Stimulated activated naive B cell treated with anti-CD40 and anti-IgM and Interleukin-4, amounts not matched to agents 10 μg/mL and 1 μg/mL and 100 μg/mL, for 72 hours (primary cell): Measurements from ENCODE around the gene JAKMIP2.

ENCODE experiments used
- ATAC-seq, 2 donors: fragments of 150-1000 bp; cut with Tn5 transposase; replicated peaks; 2 replicates each; pipeline ENCODE4 v1.10.0; 2021; ENCODE audit warnings: moderate library complexity in 1 of 2
- DNase-seq: peaks from one replicate; pipeline ENCODE4 v3.0.0; 2021
- H3K27ac Mint-ChIP-seq: one replicate; pipeline ENCODE4 v1.8.0; 2022; ENCODE audit warnings: mild to moderate bottlenecking, mixed read lengths
- H3K27me3 Mint-ChIP-seq, 2 donors: one replicate each; pipeline ENCODE4 v1.8.0; 2022; ENCODE audit warnings: mixed read lengths in 2 of 2
- H3K36me3 Mint-ChIP-seq, 2 donors: one replicate each; pipeline ENCODE4 v1.8.0; 2022; ENCODE audit warnings: mixed read lengths in 2 of 2, mild to moderate bottlenecking in 1 of 2
- H3K4me1 Mint-ChIP-seq, 2 donors: one replicate each; pipeline ENCODE4 v1.8.0; 2022; ENCODE audit warnings: mixed read lengths in 2 of 2, mild to moderate bottlenecking in 1 of 2
- H3K4me3 Mint-ChIP-seq, 2 donors: one replicate each; pipeline ENCODE4 v1.8.0; 2022; ENCODE audit warnings: mild to moderate bottlenecking in 2 of 2, mixed read lengths in 2 of 2, moderate library complexity in 1 of 2
- H3K9me3 Mint-ChIP-seq, 2 donors: one replicate each; pipeline ENCODE4 v1.8.0; 2022; ENCODE audit warnings: mixed read lengths in 2 of 2, mild to moderate bottlenecking in 1 of 2

The JAKMIP2 gene

GRCh38 chr5:147713550-147714295 lies 68.8 kb downstream of the JAKMIP2 start:
- Mint-ChIP-seq H3K27me3 (no peaks in the 10 kb centered on the region), H3K27ac (no peak overlapping the region), H3K4me3 (peak overlapping the region in 1 of 2 donors; percentile 3), H3K9me3 (no peaks in the 10 kb centered on the region), H3K36me3 (no peaks in the 10 kb centered on the region), H3K4me1 (peaks cover 0 to 6% of the 10 kb centered on the region in 2 donors)
- DNase-seq, result no peak
- no peak for ATAC-seq

- Mint-ChIP-seq H3K36me3 (no peaks in the 10 kb centered on the region), H3K9me3 (no peaks in the 10 kb centered on the region), H3K27ac (no peak overlapping the region), H3K27me3 (no peaks in the 10 kb centered on the region), H3K4me1 (peaks cover 0 to 6% of the 10 kb centered on the region in 2 donors), H3K4me3 (no peak overlapping the region)
- no peak for DNase-seq
- peak in 1 of 2 donors; percentile 42 for ATAC-seq
These were observed 69.9 kb downstream of the JAKMIP2 start for GRCh38 chr5:147712598-147712997.

- no peak overlapping the region for H3K27ac Mint-ChIP-seq
These were observed 70.5 kb downstream of the JAKMIP2 start for GRCh38 chr5:147712019-147712418.

GRCh38 chr5:147711019-147711418 lies 71.5 kb downstream of the JAKMIP2 start:
- no peaks in the 10 kb centered on the region for H3K27me3 Mint-ChIP-seq
- no peak overlapping the region for H3K27ac Mint-ChIP-seq
- ATAC-seq (no peak), DNase-seq (no peak)
- peaks cover 0 to 6% of the 10 kb centered on the region in 2 donors for H3K4me1 Mint-ChIP-seq
- no peaks in the 10 kb centered on the region for H3K9me3 Mint-ChIP-seq
- H3K36me3 Mint-ChIP-seq, result no peaks in the 10 kb centered on the region
- H3K4me3 Mint-ChIP-seq, result no peak overlapping the region

More at GRCh38 chr5:147712019-147712418, 70.5 kb downstream of the JAKMIP2 start:
- DNase-seq (no peak), ATAC-seq (no peak)
- no peaks in the 10 kb centered on the region for H3K36me3 Mint-ChIP-seq
- peaks cover 0 to 6% of the 10 kb centered on the region in 2 donors for H3K4me1 Mint-ChIP-seq
- H3K4me3 Mint-ChIP-seq, result no peak overlapping the region
- H3K9me3 Mint-ChIP-seq, result no peaks in the 10 kb centered on the region
- no peaks in the 10 kb centered on the region for H3K27me3 Mint-ChIP-seq

GRCh38 chr5:147708708-147709107 lies 73.8 kb downstream of the JAKMIP2 start:
- H3K4me3 Mint-ChIP-seq, result no peak overlapping the region
- no peak for ATAC-seq
- no peaks in the 10 kb centered on the region for H3K27me3 Mint-ChIP-seq
- no peaks in the 10 kb centered on the region for H3K36me3 Mint-ChIP-seq
- DNase-seq, result no peak
- no peak overlapping the region for H3K27ac Mint-ChIP-seq
- H3K4me1 Mint-ChIP-seq, result peaks cover 2 to 6% of the 10 kb centered on the region in 2 donors
- no peaks in the 10 kb centered on the region for H3K9me3 Mint-ChIP-seq

- no peak overlapping the region for H3K4me3 Mint-ChIP-seq
- H3K27me3 Mint-ChIP-seq, result no peaks in the 10 kb centered on the region
- DNase-seq (no peak), ATAC-seq (peak; percentile 51 to 60)
- no peak overlapping the region for H3K27ac Mint-ChIP-seq
- H3K9me3 Mint-ChIP-seq, result peaks cover 0 to 2% of the 10 kb centered on the region in 2 donors
- H3K4me1 Mint-ChIP-seq, result peaks cover 0 to 2% of the 10 kb centered on the region in 2 donors
- H3K36me3 Mint-ChIP-seq, result no peaks in the 10 kb centered on the region
These were observed 78.0 kb downstream of the JAKMIP2 start for GRCh38 chr5:147704544-147704943.

- ATAC-seq, result no peak
- Mint-ChIP-seq H3K4me1 (peaks cover 0 to 2% of the 10 kb centered on the region in 2 donors), H3K36me3 (peaks cover 8 to 19% of the 10 kb centered on the region in 2 donors), H3K9me3 (peaks cover 20 to 21% of the 10 kb centered on the region in 2 donors), H3K27me3 (no peaks in the 10 kb centered on the region), H3K27ac (no peak overlapping the region), H3K4me3 (no peak overlapping the region)
- DNase-seq, result no peak
These were observed 81.1 kb downstream of the JAKMIP2 start for GRCh38 chr5:147701468-147701867.

- Mint-ChIP-seq H3K4me1 (peaks cover 0 to under 1% of the 10 kb centered on the region in 2 donors), H3K27me3 (no peaks in the 10 kb centered on the region), H3K9me3 (peaks cover 22% of the 10 kb centered on the region in 2 donors), H3K4me3 (no peak overlapping the region), H3K27ac (no peak overlapping the region), H3K36me3 (peaks cover 8 to 20% of the 10 kb centered on the region in 2 donors)
- ATAC-seq (no peak), DNase-seq (no peak)
These were observed 82.9 kb downstream of the JAKMIP2 start for GRCh38 chr5:147699496-147700088.

GRCh38 chr5:147697380-147697779 lies 85.1 kb downstream of the JAKMIP2 start:
- ATAC-seq (no peak), DNase-seq (no peak)
- Mint-ChIP-seq H3K4me3 (no peak overlapping the region), H3K9me3 (peaks cover 22% of the 10 kb centered on the region in 2 donors), H3K27ac (no peak overlapping the region), H3K36me3 (peaks cover 8 to 24% of the 10 kb centered on the region in 2 donors), H3K27me3 (no peaks in the 10 kb centered on the region), H3K4me1 (no peaks in the 10 kb centered on the region)

- no peaks in the 10 kb centered on the region for H3K27me3 Mint-ChIP-seq
- no peak for DNase-seq
- no peaks in the 10 kb centered on the region for H3K4me1 Mint-ChIP-seq
- no peak for ATAC-seq
- H3K9me3 Mint-ChIP-seq, result peaks cover 21 to 22% of the 10 kb centered on the region in 2 donors
- peaks cover 8 to 24% of the 10 kb centered on the region in 2 donors for H3K36me3 Mint-ChIP-seq
- H3K4me3 Mint-ChIP-seq, result no peak overlapping the region
- H3K27ac Mint-ChIP-seq, result no peak overlapping the region
These were observed 87.8 kb downstream of the JAKMIP2 start for GRCh38 chr5:147694772-147695171.

- H3K27ac Mint-ChIP-seq, result no peak overlapping the region
- peaks cover 10% of the 10 kb centered on the region in 2 donors for H3K9me3 Mint-ChIP-seq
- ATAC-seq (no peak), DNase-seq (no peak)
- H3K4me1 Mint-ChIP-seq, result no peaks in the 10 kb centered on the region
- H3K4me3 Mint-ChIP-seq, result no peak overlapping the region
- no peaks in the 10 kb centered on the region for H3K27me3 Mint-ChIP-seq
- peaks cover 6 to 14% of the 10 kb centered on the region in 2 donors for H3K36me3 Mint-ChIP-seq
These were observed 89.3 kb downstream of the JAKMIP2 start for GRCh38 chr5:147693233-147693632.

- Mint-ChIP-seq H3K4me1 (no peaks in the 10 kb centered on the region), H3K27ac (no peak overlapping the region)
These were observed 91.4 kb downstream of the JAKMIP2 start for GRCh38 chr5:147691130-147691529.

GRCh38 chr5:147690595-147690994 lies 91.9 kb downstream of the JAKMIP2 start:
- Mint-ChIP-seq H3K36me3 (peaks cover 0 to 4% of the 10 kb centered on the region in 2 donors), H3K4me3 (no peak overlapping the region), H3K27ac (no peak overlapping the region)

More at GRCh38 chr5:147691130-147691529, 91.4 kb downstream of the JAKMIP2 start:
- H3K9me3 Mint-ChIP-seq, result peaks cover 0 to 1% of the 10 kb centered on the region in 2 donors
- peaks cover 0 to 4% of the 10 kb centered on the region in 2 donors for H3K36me3 Mint-ChIP-seq
- ATAC-seq (no peak), DNase-seq (no peak)
- no peak overlapping the region for H3K4me3 Mint-ChIP-seq
- no peaks in the 10 kb centered on the region for H3K27me3 Mint-ChIP-seq

GRCh38 chr5:147689426-147689825 lies 93.1 kb downstream of the JAKMIP2 start:
- H3K27me3 Mint-ChIP-seq, result no peaks in the 10 kb centered on the region

More at GRCh38 chr5:147690595-147690994, 91.9 kb downstream of the JAKMIP2 start:
- H3K9me3 Mint-ChIP-seq, result peaks cover 0 to 1% of the 10 kb centered on the region in 2 donors
- ATAC-seq, result no peak
- H3K27me3 Mint-ChIP-seq, result no peaks in the 10 kb centered on the region
- H3K4me1 Mint-ChIP-seq, result no peaks in the 10 kb centered on the region
- no peak for DNase-seq

More at GRCh38 chr5:147689426-147689825, 93.1 kb downstream of the JAKMIP2 start:
- DNase-seq, result no peak
- no peak for ATAC-seq
- peaks cover 0 to 2% of the 10 kb centered on the region in 2 donors for H3K36me3 Mint-ChIP-seq
- H3K9me3 Mint-ChIP-seq, result no peaks in the 10 kb centered on the region
- H3K4me1 Mint-ChIP-seq, result no peaks in the 10 kb centered on the region
- no peak overlapping the region for H3K4me3 Mint-ChIP-seq
- H3K27ac Mint-ChIP-seq, result no peak overlapping the region
